GM23338 (cell line): ENCODE data around the gene BAMBI. TPM values are rescaled to one million over a fixed set of nuclear protein-coding genes. Genes with fewer than 3 reads are reported as not detected.

Source experiments
- ATAC-seq: fragments of 200-7000 bp; cut with Tn5 transposase; 3 replicates; pipeline ENCODE4 v1.9.1; 2020
- DNase-seq: peaks from one replicate; pipeline ENCODE4 v3.0.0-alpha.2; 2015; ENCODE audit warnings: low spot score
- H2AFZ ChIP-seq: fragments of 200-600 bp; sonication (generic); 2 replicates; pipeline ENCODE4 v1.8.0; 2016; ENCODE audit warnings: antibody characterized with exemption, mild to moderate bottlenecking, moderate library complexity
- H3F3A ChIP-seq: fragments of 200-600 bp; sonication (generic); replicated peaks from 2 replicates; pipeline ENCODE4 v1.8.0; 2017; ENCODE audit warnings: antibody characterized with exemption, mixed run types, low read depth
- H3K27ac ChIP-seq: fragments of 200-600 bp; sonication (generic); 2 replicates; pipeline ENCODE4 v1.6.1; 2016; ENCODE audit warnings: low read depth
- H3K27me3 ChIP-seq: fragments of 200-600 bp; sonication (generic); 2 replicates; pipeline ENCODE4 v1.8.0; 2016; ENCODE audit warnings: mild to moderate bottlenecking, mixed run types, moderate library complexity; ENCODE audit not compliant: insufficient read depth
- H3K36me3 ChIP-seq: fragments of 200-600 bp; sonication (generic); 2 replicates; pipeline ENCODE4 v1.8.0; 2016; ENCODE audit warnings: mild to moderate bottlenecking; ENCODE audit not compliant: insufficient read depth
- H3K4me1 ChIP-seq: fragments of 200-600 bp; sonication (generic); 2 replicates; pipeline ENCODE4 v1.8.0; 2016; ENCODE audit warnings: mild to moderate bottlenecking, moderate library complexity; ENCODE audit not compliant: insufficient read depth
- H3K4me2 ChIP-seq: fragments of 200-600 bp; sonication (generic); 2 replicates; pipeline ENCODE4 v1.7.1; 2017; ENCODE audit warnings: mixed run types
- H3K4me3 ChIP-seq: fragments of 200-600 bp; sonication (generic); 2 replicates; pipeline ENCODE4 v1.6.1; 2016; ENCODE audit warnings: mixed run types
- H3K79me2 ChIP-seq: fragments of 200-600 bp; sonication (generic); replicated peaks from 2 replicates; pipeline ENCODE4 v1.8.0; 2017; ENCODE audit warnings: mild to moderate bottlenecking; ENCODE audit not compliant: insufficient read depth
- H3K9me2 ChIP-seq: fragments of 200-600 bp; sonication (generic); 2 replicates; pipeline ENCODE4 v1.8.0; 2017; ENCODE audit not compliant: insufficient read depth
- H4K20me1 ChIP-seq: fragments of 200-600 bp; sonication (generic); replicated peaks from 2 replicates; pipeline ENCODE4 v1.8.0; 2017; ENCODE audit warnings: mild to moderate bottlenecking; ENCODE audit not compliant: insufficient read depth
- H3K27ac Mint-ChIP-seq: 2 replicates; pipeline ENCODE4 v1.8.0; 2020; ENCODE audit warnings: inconsistent platforms, mild to moderate bottlenecking, moderate library complexity, mixed read lengths
- H3K27me3 Mint-ChIP-seq: 3 replicates; pipeline ENCODE4 v1.8.0; 2022; ENCODE audit warnings: low read depth, mild to moderate bottlenecking, moderate library complexity, mixed read lengths, inconsistent platforms; ENCODE audit not compliant: insufficient read depth, poor library complexity
- H3K36me3 Mint-ChIP-seq: 3 replicates; pipeline ENCODE4 v1.8.0; 2021; ENCODE audit warnings: low read depth, mild to moderate bottlenecking, inconsistent platforms, moderate library complexity, mixed read lengths
- H3K4me1 Mint-ChIP-seq: 3 replicates; pipeline ENCODE4 v1.8.0; 2020; ENCODE audit warnings: mild to moderate bottlenecking, inconsistent platforms, mixed read lengths
- H3K4me3 Mint-ChIP-seq: 3 replicates; pipeline ENCODE4 v1.8.0; 2021; ENCODE audit warnings: moderate library complexity, mild to moderate bottlenecking, inconsistent platforms, mixed read lengths
- H3K9me3 Mint-ChIP-seq: 3 replicates; pipeline ENCODE4 v1.8.0; 2020; ENCODE audit warnings: moderate library complexity, mild to moderate bottlenecking, inconsistent platforms, mixed read lengths
- CREB1 ChIP-seq: fragments of 250-450 bp; sonication (Bioruptor Pico); IDR thresholded peaks from 2 replicates; pipeline ENCODE4 v1.5.0; 2020; ENCODE audit warnings: low read depth, mild to moderate bottlenecking, moderate library complexity
- ETS1 ChIP-seq: IDR thresholded peaks from 2 replicates; pipeline ENCODE4 v1.6.1; 2016; ENCODE audit warnings: antibody characterized with exemption
- JUNB ChIP-seq: IDR thresholded peaks from one replicate; pipeline ENCODE4 v1.6.1; 2016; ENCODE audit warnings: antibody characterized with exemption; ENCODE audit not compliant: unreplicated experiment
- NANOG ChIP-seq: IDR thresholded peaks from 2 replicates; pipeline ENCODE4 v1.6.1; 2016; ENCODE audit warnings: antibody characterized with exemption, borderline replicate concordance
- POLR2AphosphoS5 ChIP-seq: IDR thresholded peaks from 2 replicates; pipeline ENCODE4 v1.6.1; 2016; ENCODE audit warnings: antibody characterized with exemption, low read depth
- STAT1 ChIP-seq: IDR thresholded peaks from one replicate; pipeline ENCODE4 v1.6.1; 2016; ENCODE audit warnings: antibody characterized with exemption; ENCODE audit not compliant: unreplicated experiment
- ZNF114 ChIP-seq: fragments of 250-450 bp; sonication (Bioruptor Pico); IDR thresholded peaks from 2 replicates; pipeline ENCODE4 v1.5.0; 2020; ENCODE audit warnings: mild to moderate bottlenecking, moderate library complexity
- ZNF331 ChIP-seq: fragments of 250-450 bp; sonication (Bioruptor Pico); IDR thresholded peaks from 2 replicates; pipeline ENCODE4 v1.5.0; 2020; ENCODE audit warnings: low read depth, mild to moderate bottlenecking, moderate library complexity
- ZNF462 ChIP-seq: fragments of 250-450 bp; sonication (Bioruptor Pico); IDR thresholded peaks from 2 replicates; pipeline ENCODE4 v1.5.0; 2020; ENCODE audit warnings: mild to moderate bottlenecking, moderate library complexity
- polyA plus RNA-seq: library from polyadenylated mRNA; unstranded; fragments of >200 nt; fragmentation: Nextera tagmentation; extraction: Ambion mirVana; gene quantifications from 2 replicates; pipeline ENCODE4 v1.2.1, GENCODE V29; 2016
- total RNA-seq: library from RNA; depleted of rRNA; stranded (reverse); fragments of >200 nt; shearing (Covaris generic); gene quantifications from 2 replicates; pipeline ENCODE4 v1.2.3, GENCODE V29; 2014
- TF ChIP-seq, protein P1 (sequence below): IDR thresholded peaks from one replicate; pipeline ENCODE4 v1.6.1; 2018; ENCODE audit warnings: antibody characterized with exemption; ENCODE audit not compliant: unreplicated experiment

BAMBI gene
- total and polyA plus RNA-seq, 2 experiments from 2014 or later: 20.1 to 37.5 TPM

DNA sequence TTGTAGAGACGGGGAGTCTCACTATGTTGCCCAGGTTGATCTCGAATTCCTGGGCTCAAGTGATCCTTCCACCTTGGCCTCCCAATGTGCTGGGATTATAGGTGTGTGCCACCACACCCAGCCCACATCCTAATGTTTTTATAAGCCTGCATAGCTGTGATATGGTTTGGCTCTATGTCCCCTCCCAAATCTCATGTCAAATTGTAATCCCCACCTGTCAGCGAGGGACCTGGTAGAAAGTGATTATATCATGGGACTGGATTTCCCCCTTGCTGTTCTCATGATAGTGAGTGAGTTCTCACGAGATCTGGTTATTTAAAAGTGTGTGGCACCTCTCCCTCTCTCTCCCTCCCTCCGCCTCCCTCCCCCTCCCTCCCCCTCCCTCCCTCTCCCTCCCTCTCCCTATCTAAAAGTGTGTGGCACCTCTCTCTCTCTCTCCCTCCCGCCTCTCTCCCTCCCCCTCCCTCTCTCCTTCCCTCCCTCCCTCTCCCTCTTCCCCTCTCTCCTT, 13.9 kb downstream of the BAMBI start (continued):
- TF ChIP-seq ZNF462 (CRISPR knock-in tag) (no peak), NANOG (no peak), ZNF114 (no peak), ZNF331 (no peak)
- TF ChIP-seq, protein P1, sequence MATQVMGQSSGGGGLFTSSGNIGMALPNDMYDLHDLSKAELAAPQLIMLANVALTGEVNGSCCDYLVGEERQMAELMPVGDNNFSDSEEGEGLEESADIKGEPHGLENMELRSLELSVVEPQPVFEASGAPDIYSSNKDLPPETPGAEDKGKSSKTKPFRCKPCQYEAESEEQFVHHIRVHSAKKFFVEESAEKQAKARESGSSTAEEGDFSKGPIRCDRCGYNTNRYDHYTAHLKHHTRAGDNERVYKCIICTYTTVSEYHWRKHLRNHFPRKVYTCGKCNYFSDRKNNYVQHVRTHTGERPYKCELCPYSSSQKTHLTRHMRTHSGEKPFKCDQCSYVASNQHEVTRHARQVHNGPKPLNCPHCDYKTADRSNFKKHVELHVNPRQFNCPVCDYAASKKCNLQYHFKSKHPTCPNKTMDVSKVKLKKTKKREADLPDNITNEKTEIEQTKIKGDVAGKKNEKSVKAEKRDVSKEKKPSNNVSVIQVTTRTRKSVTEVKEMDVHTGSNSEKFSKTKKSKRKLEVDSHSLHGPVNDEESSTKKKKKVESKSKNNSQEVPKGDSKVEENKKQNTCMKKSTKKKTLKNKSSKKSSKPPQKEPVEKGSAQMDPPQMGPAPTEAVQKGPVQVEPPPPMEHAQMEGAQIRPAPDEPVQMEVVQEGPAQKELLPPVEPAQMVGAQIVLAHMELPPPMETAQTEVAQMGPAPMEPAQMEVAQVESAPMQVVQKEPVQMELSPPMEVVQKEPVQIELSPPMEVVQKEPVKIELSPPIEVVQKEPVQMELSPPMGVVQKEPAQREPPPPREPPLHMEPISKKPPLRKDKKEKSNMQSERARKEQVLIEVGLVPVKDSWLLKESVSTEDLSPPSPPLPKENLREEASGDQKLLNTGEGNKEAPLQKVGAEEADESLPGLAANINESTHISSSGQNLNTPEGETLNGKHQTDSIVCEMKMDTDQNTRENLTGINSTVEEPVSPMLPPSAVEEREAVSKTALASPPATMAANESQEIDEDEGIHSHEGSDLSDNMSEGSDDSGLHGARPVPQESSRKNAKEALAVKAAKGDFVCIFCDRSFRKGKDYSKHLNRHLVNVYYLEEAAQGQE: no peak

DNA sequence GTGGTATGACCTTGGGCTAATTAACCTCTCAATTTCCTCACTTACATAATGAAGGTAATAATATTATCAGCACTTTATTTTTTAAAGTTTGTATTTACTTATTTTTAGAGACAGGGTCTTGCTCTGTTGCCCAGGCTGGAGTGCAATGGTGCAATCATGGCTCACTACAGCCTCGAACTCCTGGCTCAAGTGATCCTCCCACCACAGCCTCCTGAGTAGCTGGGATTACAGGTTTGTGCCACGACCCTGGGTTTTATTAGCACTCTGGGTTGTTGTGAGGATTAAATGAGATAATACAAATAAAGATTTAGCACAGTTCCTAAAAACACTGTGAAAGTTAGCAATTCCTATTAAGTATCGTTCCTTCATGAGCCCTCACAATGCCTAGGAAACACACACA, 14.7 kb downstream of the BAMBI start:
- Histone ChIP-seq H3K79me2 (no peaks in the 10 kb centered on the region), H3K4me1 (peaks cover 27% of the 10 kb centered on the region), H3K4me2 (no peak overlapping the region), H4K20me1 (no peaks in the 10 kb centered on the region), H3K9me2 (no peaks in the 10 kb centered on the region; the same call in 1 of the 2 replicates), H3F3A (no peaks in the 10 kb centered on the region), H3K27ac (no peak overlapping the region), H2AFZ (no peak overlapping the region), H3K27me3 (no peaks in the 10 kb centered on the region), H3K36me3 (no peaks in the 10 kb centered on the region), H3K4me3 (no peak overlapping the region)
- H3K4me1 Mint-ChIP-seq: peaks cover 23% of the 10 kb centered on the region
- no peaks in the 10 kb centered on the region for H3K36me3 Mint-ChIP-seq
- DNase-seq (no peak), ATAC-seq (no peak)
- no peak overlapping the region for H3K4me3 Mint-ChIP-seq
- no peaks in the 10 kb centered on the region for H3K27me3 Mint-ChIP-seq
- H3K27ac Mint-ChIP-seq: no peak overlapping the region
- H3K9me3 Mint-ChIP-seq: no peaks in the 10 kb centered on the region
- TF ChIP-seq ZNF331 (no peak), CREB1 (no peak), STAT1 (no peak), POLR2AphosphoS5 (no peak), ETS1 (no peak), JUNB (no peak), NANOG (no peak)
- TF ChIP-seq, protein P1: no peak
